ENCODE data around the gene YPEL1. TPM values are rescaled to one million over a fixed set of nuclear protein-coding genes. Genes with fewer than 3 reads are reported as not detected.

The YPEL1 gene
- total RNA-seq, 1 experiment from 2014 or later: 0.07 TPM

- intact Hi-C loops (cut with micrococcal nuclease): no loop called here
- Mint-ChIP-seq H3K27ac (ENCODE audit: low read depth, unreplicated experiment) (no peak overlapping the region), H3K36me3 (ENCODE audit: insufficient read depth, unreplicated experiment) (peaks cover 32% of the 10 kb centered on the region), H3K9me3 (ENCODE audit: unreplicated experiment) (no peaks in the 10 kb centered on the region), H3K4me3 (ENCODE audit: unreplicated experiment) (no peak overlapping the region), H3K4me1 (ENCODE audit: insufficient read depth, unreplicated experiment) (peaks cover 4% of the 10 kb centered on the region), H3K27me3 (ENCODE audit: insufficient read depth, unreplicated experiment) (no peaks in the 10 kb centered on the region)
- ChIA-PET POLR2A (no interaction called here), CTCF (interaction anchor here (1.2 kb wide), 1 partner anchor 160 kb away, joined by 4 read pairs; no protein-coding TSS in a partner anchor)
- no peak for DNase-seq (ENCODE audit: unreplicated experiment)
- BruUV-seq (replicated peaks): no TSS peak
- TF ChIP-seq CTCF (IDR thresholded peaks at IDR 0.05; ENCODE audit: unreplicated experiment): no peak
Measured at GRCh38 chr22:21778705-21779363, 43.2 kb upstream of the YPEL1 start.

- intact Hi-C loops (cut with micrococcal nuclease): no loop called here
- BruUV-seq (replicated peaks): no TSS peak
- ChIA-PET POLR2A (no interaction called here), CTCF (interaction anchor here (0.9 to 1.3 kb wide), 2 partner anchors 58 to 181 kb away, joined by 3 read pairs; partner anchors contain the start of gene PPM1F)
- Mint-ChIP-seq H3K36me3 (ENCODE audit: insufficient read depth, unreplicated experiment) (peaks cover 72% of the 10 kb centered on the region), H3K4me3 (ENCODE audit: unreplicated experiment) (no peak overlapping the region), H3K9me3 (ENCODE audit: unreplicated experiment) (no peaks in the 10 kb centered on the region), H3K4me1 (ENCODE audit: insufficient read depth, unreplicated experiment) (no peaks in the 10 kb centered on the region), H3K27ac (ENCODE audit: low read depth, unreplicated experiment) (no peak overlapping the region), H3K27me3 (ENCODE audit: insufficient read depth, unreplicated experiment) (no peaks in the 10 kb centered on the region)
- TF ChIP-seq CTCF (IDR thresholded peaks at IDR 0.05; ENCODE audit: unreplicated experiment): no peak
- no peak for DNase-seq (ENCODE audit: unreplicated experiment)
Measured at GRCh38 chr22:21771631-21771976, 36.0 kb upstream of the YPEL1 start.

GRCh38 chr22:21768435-21768834, 32.8 kb upstream of the YPEL1 start:
- no peaks in the 10 kb centered on the region for H3K27me3 Mint-ChIP-seq (ENCODE audit: insufficient read depth, unreplicated experiment)
- no peaks in the 10 kb centered on the region for H3K9me3 Mint-ChIP-seq (ENCODE audit: unreplicated experiment)
- ChIA-PET CTCF (interaction anchor here (0.7 kb wide), 1 partner anchor 10 kb away, joined by 3 read pairs; no protein-coding TSS in a partner anchor), POLR2A (interaction anchor here (0.9 kb wide), 1 partner anchor 29 kb away, joined by 3 read pairs; no protein-coding TSS in a partner anchor)
- BruUV-seq (replicated peaks): no TSS peak
- H3K4me3 Mint-ChIP-seq (ENCODE audit: unreplicated experiment): no peak overlapping the region
- intact Hi-C loops (cut with micrococcal nuclease): no loop called here
- no peak overlapping the region for H3K27ac Mint-ChIP-seq (ENCODE audit: low read depth, unreplicated experiment)
- TF ChIP-seq CTCF (IDR thresholded peaks at IDR 0.05; ENCODE audit: unreplicated experiment): no peak
- H3K36me3 Mint-ChIP-seq (ENCODE audit: insufficient read depth, unreplicated experiment): peaks cover 87% of the 10 kb centered on the region
- DNase-seq (ENCODE audit: unreplicated experiment): no peak
- no peaks in the 10 kb centered on the region for H3K4me1 Mint-ChIP-seq (ENCODE audit: insufficient read depth, unreplicated experiment)

GRCh38 chr22:21766691-21767462, 31.3 kb upstream of the YPEL1 start:
- ChIA-PET CTCF (interaction anchor here (0.6 kb wide), 1 partner anchor 170 kb away, joined by 3 read pairs; no protein-coding TSS in a partner anchor), POLR2A (interaction anchor here (0.6 kb wide), 1 partner anchor 66 kb away, joined by 3 read pairs; no protein-coding TSS in a partner anchor)
- H3K36me3 Mint-ChIP-seq (ENCODE audit: insufficient read depth, unreplicated experiment): peaks cover 87% of the 10 kb centered on the region
- no peak for TF ChIP-seq CTCF (IDR thresholded peaks at IDR 0.05; ENCODE audit: unreplicated experiment)
- H3K4me1 Mint-ChIP-seq (ENCODE audit: insufficient read depth, unreplicated experiment): no peaks in the 10 kb centered on the region
- intact Hi-C loops (cut with micrococcal nuclease): no loop called here
- H3K27me3 Mint-ChIP-seq (ENCODE audit: insufficient read depth, unreplicated experiment): no peaks in the 10 kb centered on the region
- no peaks in the 10 kb centered on the region for H3K9me3 Mint-ChIP-seq (ENCODE audit: unreplicated experiment)
- peak overlapping the region; percentile 16 for H3K27ac Mint-ChIP-seq (ENCODE audit: low read depth, unreplicated experiment)
- DNase-seq (ENCODE audit: unreplicated experiment): no peak
- H3K4me3 Mint-ChIP-seq (ENCODE audit: unreplicated experiment): no peak overlapping the region
- BruUV-seq (replicated peaks): no TSS peak

All from MCF 10A (cell line).